Raji (cell line): ENCODE data around the gene KRT4.

ENCODE experiments used
- POLR2A ChIP-seq: IDR thresholded peaks from 2 replicates; pipeline ENCODE4 v1.6.1; 2011; ENCODE audit warnings: low read depth, low read length, control low read depth; ENCODE audit not compliant: insufficient read depth

Gene KRT4

DNA sequence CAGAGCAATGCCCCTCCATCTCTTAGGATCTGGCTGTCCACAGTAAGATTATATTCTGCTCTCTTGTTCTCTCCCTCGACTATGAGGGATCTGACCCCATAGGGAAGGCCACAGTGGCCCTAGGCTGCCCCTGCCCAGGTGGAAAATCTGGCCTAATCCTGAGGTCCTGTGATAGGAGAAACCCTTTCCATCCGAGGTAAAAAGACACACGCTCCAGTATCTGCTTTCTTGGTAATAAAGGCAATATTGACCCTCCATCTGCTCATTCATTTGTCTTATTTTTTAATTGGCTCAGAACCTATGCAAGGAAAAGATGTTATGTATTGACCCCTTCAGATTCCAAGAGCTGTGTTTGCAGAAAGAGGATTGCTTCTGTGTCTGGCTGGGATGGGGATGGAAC is 46.5 kb downstream of the KRT4 start:
- no peak for TF ChIP-seq POLR2A

DNA sequence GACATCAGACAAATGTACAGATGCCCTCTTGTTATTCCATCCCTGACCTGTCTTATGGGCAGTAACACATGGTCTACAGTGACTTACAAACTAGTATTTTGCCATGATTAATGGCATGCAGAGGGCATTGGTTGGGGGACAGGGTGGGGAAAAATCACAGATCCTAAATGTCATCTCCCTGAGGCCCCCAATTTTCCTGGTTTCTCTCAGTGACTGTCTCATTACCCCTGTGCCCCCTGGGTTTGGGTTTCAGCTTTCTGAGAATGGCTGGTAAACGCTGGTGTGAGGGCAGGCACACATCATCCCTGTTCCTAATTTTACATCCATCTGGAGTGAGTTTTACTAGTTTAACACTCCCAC is 46.9 kb downstream of the KRT4 start:
- TF ChIP-seq POLR2A, result no peak

DNA sequence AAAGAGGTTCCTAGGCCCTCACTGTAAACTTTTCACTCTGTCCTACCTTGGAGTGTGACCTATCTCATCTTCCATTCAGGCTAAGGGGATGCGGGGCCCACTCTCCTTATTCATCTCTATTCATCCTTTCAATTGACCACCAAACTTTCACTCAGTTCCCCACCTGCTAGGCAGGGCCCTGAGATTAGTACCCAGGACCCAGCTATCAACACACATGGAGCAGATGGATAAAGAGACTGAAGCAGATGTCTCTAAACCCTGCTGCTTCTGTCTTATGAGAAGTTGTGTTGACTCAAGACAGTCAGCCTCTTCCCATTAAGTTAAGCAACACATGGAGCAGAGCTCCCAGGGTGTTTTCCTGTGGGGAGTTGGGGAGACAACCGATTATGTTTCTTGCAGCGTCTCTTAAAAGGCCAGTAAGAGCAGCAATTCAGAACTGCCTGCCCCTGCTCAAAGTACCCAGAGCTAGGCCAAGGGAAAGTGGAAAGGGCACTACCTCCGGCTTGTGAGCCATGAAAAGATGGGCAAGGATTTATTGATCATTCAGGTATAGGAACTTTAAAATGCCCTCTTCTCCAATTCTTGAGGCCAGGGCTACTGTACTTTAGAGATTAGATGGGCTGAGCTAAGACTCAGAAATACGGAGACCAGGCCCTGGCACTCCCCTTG is 47.4 kb downstream of the KRT4 start:
- TF ChIP-seq POLR2A, result no peak

DNA sequence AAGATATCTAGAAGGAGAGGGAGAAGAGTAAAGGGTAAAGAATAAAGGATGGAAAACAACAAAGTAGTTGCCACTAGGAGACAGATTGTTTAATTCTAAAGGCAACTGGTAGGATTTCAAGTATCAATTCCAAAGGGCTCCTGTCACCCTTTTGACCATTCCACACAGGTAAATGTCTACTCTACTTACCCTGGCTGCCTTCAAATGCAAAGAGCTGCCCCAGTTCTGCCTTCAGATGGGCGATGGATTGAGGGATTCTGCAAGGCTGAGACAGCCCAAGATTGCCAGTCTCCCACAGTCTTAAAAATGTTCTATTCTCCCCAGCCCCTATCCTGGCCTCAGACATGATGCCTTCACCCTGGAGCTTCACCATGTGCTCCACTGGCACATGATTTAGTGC is 48.2 kb downstream of the KRT4 start:
- no peak for TF ChIP-seq POLR2A

DNA sequence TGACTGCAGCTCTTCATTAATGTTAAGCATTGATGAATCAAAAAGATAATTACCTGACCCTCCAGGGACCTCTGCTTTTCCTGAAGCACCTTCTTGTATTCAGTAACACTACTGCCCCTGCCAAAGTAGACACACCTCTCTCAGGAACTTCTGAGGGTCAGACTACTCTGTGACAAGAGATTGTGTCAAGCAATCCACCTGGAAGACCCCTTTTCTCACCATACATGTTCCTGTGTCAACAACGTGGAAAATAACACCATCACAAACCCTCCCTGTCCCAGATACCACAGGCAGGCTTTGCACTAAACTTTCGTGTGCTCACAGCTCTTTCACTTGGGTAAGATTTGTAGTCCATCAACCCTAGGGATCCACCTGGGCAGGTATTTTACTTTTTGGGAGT is 49.9 kb downstream of the KRT4 start:
- TF ChIP-seq POLR2A, result no peak

DNA sequence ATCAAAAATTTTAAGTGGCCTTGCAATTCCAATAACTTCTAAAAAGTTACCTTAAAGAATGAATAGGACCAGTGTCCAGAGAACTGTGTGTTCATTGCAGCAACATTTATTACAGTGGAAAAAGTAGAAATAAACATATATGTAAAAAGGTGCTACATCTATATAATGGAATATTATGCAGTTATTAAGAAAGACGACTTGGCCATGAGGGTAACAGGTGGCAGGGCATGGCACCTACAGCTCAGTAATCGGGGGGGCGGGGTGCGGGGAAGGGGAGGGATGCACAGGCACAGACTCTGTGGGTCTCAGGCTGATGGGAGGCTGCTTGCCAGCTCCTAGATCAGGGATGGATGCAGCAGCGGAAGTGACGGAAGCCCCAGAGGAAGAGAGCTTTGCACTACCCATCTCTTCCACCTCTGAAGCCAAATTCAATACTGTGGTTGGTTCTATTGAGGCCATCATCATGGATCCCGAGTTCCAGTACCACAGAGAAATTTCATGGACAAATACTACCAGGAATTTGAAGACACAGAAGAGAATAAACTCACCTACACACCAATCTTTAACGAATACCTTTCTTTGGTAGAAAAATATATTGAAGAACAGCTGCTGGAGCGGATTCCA is 50.8 kb downstream of the KRT4 start:
- no peak for TF ChIP-seq POLR2A

DNA sequence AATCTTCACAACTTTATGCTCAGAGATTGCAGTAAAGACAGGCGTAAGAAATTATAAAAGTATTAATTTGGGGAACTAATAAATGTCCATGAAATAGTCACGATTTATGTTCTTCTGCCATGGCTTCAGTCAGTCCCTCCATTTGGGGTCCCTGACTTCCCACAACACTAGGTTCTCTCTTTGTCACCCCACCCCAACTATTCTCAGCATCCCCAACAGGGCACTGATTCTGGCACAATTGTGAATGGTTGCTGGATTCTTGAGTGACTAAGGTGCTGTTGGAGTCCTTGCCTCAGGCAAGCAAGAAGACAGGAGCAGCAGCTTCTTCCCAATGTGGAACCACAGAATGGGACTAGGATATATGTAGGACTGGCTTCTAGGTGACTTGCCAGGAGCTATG is 52.1 kb downstream of the KRT4 start:
- no peak for TF ChIP-seq POLR2A

DNA sequence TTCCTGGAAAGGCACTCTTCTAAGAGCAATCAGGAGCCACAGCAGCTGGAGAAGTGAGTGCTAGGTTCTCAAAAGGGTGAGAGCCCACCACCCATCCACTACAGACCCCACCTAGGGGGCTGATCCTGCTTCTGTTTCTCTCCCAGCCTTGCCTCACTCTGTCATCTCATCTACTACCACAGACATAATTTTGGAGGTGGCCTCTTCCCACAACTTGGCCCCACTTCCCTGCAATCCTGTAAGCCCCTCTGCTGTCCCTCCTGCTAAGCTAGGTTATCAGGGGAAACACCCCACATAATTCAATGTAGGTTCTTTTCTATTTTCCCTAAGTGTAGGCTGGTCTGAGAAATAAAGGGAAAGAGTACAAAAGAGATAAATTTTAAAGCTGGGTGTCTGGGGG is 53.3 kb downstream of the KRT4 start:
- no peak for TF ChIP-seq POLR2A

DNA sequence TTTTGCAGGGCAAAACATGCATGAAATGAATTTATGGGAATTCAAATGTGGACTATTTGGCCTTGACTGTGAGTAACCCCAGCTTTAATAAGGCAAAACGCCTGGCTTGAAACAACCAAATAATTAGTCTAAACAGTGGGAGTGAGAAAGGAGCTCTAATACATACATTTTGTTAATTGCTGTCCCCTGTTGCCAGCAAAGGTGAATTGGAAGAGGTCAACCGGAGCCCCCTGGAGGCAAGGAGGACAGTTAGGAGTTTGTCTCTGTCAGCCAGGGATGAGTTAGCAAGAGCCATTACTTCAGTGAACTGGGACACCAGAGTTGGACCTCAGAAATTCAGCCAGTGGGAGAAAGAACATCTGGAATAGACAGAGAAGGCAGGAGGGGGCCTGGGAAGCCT is 54.2 kb downstream of the KRT4 start:
- no peak for TF ChIP-seq POLR2A

DNA sequence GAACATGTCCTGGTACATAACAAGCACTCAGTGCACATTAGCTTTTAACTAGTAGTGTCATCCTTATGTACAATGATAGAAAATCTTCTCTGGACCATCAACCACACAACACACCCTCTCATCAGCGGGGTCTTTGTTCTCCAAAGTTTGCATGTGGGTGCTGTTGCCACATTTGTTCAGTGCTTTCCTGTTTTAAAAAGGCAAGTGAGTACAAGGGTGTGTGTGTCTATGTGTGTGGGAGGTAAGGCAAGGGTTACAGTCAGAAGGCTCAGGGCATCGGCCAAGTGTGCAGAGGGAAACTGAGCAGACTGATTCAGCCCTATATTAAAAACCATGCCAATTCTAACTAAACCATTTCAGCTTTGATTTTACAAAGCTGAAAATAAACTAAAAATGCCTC is 54.7 kb downstream of the KRT4 start:
- no peak for TF ChIP-seq POLR2A

DNA sequence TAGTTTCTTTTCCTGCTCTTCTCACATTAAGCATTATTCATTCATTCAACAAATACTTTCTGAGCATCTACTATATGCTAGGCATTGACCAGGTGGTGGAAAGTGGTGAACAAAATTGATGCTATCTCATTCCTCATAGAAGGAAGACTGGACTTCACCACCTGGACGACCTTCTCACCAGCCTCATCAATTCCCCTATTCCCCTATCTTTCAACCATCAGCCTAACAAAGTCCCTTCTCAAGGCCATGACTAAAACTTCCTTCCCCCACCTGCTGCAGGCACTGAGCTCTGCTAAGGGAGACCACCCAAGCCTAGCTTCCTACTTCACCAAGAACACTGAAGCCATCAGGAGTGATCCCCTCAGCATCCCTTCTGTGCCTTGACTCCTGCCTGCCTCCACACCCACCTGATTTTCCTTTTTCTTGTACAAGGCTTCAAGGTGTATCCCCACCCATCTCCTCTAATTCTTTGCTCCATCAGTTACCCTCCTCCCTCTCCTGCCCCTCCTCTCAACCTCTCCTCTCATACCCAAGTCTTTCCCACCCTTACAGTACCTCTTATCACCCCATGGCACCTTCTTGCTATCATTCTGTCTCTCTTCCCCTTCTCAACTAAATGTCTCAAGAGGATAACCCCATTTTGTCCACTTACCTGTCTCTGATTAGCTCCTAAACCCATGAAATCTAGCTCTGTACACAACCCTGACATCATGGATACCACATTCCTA is 56.3 kb downstream of the KRT4 start:
- no peak for TF ChIP-seq POLR2A
